ENCODE data around the gene SMIM11.
"Not testable (repeated sequence)": the region's sequence is repeated elsewhere in the genome, so short reads cannot be mapped to it uniquely, and the experiment has no call there.

Gene SMIM11, protein sequence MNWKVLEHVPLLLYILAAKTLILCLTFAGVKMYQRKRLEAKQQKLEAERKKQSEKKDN

GRCh38 chr21:34374940-34375618 is at the start of gene SMIM11:
SMIM11 (plus strand) TSS chr21:34375507; CDS start chr21:34379505, 3,998 bp downstream.
- not testable (repeated sequence) for DNase-seq

DNA sequence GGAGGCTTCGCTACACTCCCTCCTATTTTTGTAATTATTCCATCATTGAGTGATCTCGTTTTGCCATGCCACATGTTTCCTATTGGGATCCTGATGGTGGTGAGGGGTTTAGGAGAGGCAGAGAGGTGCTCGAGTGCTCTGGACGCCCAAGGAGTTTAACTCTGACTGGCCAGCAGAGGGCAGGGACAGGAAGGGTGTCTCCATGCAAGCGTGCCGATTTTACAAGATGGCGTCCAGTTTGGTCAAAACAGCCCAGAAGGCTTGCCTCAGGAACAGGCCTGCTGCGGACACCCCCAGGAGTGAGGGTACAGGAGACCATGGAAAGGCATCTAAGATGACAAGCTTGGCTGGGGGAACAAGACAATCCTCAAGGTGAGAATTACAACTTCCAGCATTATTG is 45.3 kb upstream of the SMIM11 start:
- no peak for DNase-seq

- no peak for DNase-seq
Observed at GRCh38 chr21:34331726-34332125, 43.6 kb upstream of the SMIM11 start.

- no peak for DNase-seq
Observed at GRCh38 chr21:34332347-34332746, 43.0 kb upstream of the SMIM11 start.

- DNase-seq, result no peak
Observed at GRCh38 chr21:34333121-34333739, 42.1 kb upstream of the SMIM11 start.

DNA sequence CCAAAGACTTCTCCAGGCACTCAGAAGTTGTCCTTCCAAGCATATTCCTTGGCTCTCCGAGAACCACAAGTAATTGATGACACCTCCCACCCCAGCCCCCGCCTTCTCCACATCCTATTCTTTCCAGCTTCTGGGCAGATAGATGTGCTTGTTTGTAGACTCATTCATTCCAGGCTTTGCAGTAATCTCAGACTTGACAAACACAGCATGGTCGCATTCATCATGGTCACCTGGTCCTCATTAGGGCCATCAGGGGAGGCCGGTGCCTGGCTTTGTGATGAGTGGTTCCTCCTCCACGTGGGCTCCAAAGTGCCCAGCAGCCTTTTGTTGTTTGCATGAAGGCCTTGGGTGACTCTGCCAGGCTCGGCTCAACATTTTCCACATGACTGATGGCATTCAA is 40.0 kb upstream of the SMIM11 start:
- DNase-seq, result no peak

GRCh38 chr21:34336245-34336644 is 39.1 kb upstream of the SMIM11 start:
- no peak for DNase-seq

DNA sequence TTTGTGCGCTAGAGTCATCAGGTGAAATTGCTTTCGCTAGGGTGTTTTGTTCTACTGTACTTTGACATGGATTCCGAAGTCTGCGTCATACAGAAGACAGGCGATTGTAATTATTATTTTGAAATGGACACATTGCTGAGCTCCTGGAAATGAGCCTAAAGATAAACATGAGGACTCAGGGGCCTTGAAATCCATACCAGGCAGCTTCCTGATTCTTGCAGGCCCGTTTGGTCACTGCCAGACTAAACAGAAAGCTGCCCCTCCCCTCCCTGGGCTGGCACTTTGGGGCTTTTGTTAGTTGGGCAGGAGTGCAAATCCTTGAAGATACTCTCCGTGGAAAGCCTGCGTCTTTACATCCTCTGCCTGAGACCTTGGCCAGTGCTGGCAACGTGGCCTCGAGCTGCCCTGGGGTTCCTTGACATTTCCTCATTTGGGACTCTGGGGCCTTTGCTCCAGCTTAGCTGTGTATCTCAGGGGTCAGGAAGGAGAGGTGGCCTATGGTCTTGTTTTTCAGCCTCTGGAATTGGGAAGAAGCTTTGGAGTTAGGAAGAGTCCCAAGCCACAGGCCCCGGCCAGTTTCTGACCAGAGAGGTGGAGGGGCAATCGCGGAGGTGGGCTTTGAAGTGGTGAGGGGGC is 38.4 kb upstream of the SMIM11 start:
- DNase-seq, result no peak

GRCh38 chr21:34337741-34338140 is 37.6 kb upstream of the SMIM11 start:
- DNase-seq, result no peak

- DNase-seq, result no peak
Observed at GRCh38 chr21:34338226-34338625, 37.1 kb upstream of the SMIM11 start.

DNA sequence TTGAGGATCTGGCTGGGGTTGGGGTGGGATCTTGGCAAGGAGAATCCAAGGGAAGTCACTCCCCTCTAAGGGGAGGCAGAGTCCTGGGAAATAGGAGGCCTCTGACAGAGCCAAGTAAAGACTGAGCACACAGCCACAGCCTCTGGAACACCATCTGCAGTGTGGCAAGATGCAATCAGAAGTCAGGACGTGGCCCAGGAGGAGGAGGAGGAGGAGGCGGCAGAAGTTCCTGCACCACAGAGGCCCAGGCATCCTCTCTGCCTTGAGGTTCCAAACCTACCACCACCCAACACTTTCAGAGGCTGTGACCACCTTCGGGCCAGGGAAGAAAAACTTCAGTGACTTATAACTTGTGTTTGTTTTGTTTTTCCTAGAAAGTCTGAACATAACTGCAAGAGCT is 35.2 kb upstream of the SMIM11 start:
- DNase-seq, result no peak

DNA sequence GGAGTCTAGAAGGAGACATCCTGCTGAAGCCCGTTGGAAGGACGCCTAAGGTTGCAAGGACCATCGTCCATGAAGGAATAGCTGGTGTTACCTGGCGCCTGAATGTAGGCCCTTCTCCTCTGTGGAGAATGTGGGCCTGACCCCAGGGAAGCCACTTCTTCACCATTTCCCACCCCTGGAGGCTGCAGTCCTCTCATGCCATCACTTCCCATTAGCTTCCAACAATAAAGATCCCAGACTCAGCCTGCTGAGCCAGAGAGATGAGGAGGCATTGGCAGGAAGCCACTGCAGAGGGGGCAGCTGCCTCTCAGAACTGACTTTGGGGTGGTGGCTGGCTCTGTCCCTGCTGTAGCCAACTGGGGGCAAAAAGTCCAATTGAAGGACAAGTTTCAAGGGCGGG is 32.8 kb upstream of the SMIM11 start:
- no peak for DNase-seq

DNA sequence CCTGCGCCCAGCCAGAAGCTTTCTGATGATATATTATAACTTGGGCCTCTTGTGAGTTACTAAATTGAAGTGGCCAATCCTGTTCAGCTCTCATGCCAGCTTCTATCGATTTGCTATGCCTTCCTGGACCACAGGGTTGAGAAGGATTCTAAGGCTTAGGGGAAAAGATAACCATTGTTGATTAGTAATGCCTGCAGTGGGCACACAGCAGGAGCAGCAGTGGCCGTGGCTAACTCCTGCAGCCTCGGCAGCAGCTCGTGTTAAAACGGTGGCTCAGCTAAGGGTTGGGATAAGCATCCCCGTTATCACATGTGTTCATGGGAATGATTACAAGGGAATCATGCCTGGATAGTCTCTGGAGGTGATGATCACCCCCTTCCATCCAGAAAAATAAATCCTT is 32.0 kb upstream of the SMIM11 start:
- no peak for DNase-seq

- no peak for DNase-seq
Observed at GRCh38 chr21:34343838-34344381, 31.4 kb upstream of the SMIM11 start.

GRCh38 chr21:34344584-34344983 is 30.7 kb upstream of the SMIM11 start:
- DNase-seq, result no peak

DNA sequence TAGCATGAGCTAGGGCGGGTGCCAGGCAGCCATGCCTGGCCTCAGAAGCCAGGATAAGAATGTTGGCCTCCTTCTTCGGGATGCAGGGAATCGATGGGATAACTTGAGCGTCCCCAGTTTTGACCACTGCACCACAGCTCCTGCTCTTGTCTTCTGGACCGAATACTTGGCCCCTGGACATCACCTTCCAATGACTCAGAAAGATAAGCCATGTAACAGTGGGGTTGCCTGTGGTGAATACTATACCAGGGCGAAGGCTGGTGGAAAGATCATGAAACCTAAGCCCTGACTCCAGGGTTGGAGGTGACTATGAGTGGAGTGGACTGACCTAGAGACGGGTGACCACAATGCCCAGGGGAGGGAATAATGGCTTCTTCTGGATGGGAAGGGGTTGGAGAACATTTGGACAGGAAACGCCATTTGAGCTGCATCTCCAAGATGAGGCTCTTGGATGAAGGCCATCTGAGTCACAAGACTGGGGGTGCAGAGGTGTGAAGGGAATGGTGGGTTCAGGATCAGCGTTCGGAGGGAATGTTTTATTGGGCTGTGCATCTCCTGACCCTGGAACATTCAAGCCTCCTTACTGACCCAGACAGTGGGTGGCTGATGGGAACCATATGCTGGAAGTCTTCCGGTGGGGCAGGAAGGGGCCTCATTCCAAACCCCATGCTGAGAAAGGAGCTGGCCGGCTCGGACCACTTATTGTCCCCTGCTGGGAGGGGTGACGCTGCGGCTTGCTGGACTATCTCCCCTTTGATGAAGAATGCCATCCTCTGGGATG is 30.0 kb upstream of the SMIM11 start:
- DNase-seq, result no peak

DNA sequence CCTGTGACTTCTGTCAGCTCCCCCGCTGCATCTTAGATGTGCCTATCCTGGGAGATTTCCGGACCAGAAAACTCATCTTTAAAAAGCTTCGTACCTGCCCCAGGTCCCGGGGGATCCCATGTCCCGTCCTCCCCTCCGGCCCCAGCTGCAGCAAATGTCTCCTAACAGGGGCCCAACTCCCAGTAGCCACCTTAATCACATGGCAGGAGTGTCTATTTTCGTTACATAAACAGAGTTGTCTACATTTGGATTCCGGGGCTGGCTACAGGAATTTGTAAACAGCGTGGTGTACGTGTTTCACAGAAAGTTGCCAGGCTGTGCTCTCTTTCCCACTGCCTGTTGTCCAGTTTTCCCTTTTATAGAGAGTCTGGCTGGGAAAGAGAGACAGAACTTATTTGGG is 29.4 kb upstream of the SMIM11 start:
- DNase-seq, result no peak

GRCh38 chr21:34348890-34349519 is 26.3 kb upstream of the SMIM11 start:
- no peak for DNase-seq

GRCh38 chr21:34351786-34352241 is 23.5 kb upstream of the SMIM11 start:
- peak; percentile 22 for DNase-seq

DNA sequence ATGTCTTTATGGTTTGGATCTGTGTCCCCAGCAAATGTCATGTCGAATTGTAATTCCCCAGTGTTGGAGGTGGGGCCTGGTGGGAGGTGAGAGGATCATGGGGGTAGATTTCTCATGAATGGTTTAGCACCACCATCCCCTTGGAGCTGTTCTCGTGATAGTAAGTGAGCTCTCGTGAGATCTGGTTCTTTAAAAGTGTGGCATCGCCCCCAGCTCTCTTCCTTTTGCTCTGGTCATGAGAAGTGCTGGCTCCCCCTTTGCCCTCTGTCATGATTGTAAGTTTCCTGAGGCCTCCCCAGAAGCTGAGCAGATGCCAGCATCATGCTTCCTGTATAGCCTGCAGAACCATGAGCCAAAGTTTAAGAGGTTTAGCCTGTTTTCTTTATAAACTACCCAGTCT is 22.8 kb upstream of the SMIM11 start:
- DNase-seq, result no peak

GRCh38 chr21:34353182-34353581 is 22.1 kb upstream of the SMIM11 start:
- DNase-seq, result no peak

DNA sequence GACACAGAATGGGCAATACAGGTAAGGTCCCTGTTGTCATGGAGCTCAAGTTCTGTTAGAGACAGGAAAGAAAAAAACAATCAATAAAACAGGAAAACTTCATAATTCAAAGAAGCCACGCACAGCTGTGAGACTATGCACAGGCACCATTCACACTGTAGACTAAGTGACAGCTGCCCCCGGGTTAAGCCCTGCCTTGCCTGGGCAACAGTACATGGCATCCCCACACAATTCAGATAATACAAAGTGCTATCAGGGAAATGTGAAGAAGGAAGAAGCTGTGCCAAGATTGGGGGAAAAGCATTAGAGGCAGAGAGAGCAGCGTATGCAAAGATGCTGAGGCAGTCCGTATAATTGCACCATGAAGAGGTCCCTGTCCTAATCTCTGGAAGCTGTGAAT is 20.5 kb upstream of the SMIM11 start:
- DNase-seq, result no peak

GRCh38 chr21:34355570-34355969 is 19.7 kb upstream of the SMIM11 start:
- no peak for DNase-seq
